OCI-LY3 (cell line): ENCODE results near the gene COMMD1.
"Not testable (repeated sequence)": the region's sequence is repeated elsewhere in the genome, so short reads cannot be mapped to it uniquely, and the experiment has no call there.

Experiments used
- H2AFZ ChIP-seq: fragments of 200-600, 300-600 bp; shearing (Covaris generic); 2 replicates; pipeline ENCODE4 v1.6.0; 2014; ENCODE audit warnings: antibody characterized with exemption, low read depth, low read length
- H3K27ac ChIP-seq: fragments of 200-600, 300-600 bp; sonication (generic); 2 replicates; pipeline ENCODE4 v1.5.1; 2014; ENCODE audit warnings: mild to moderate bottlenecking, low read length, moderate library complexity, mixed read lengths
- H3K27me3 ChIP-seq: fragments of 200-600, 300-600 bp; sonication (generic); 2 replicates; pipeline ENCODE4 v1.6.1; 2014; ENCODE audit warnings: low read depth, low read length, mixed read lengths
- H3K36me3 ChIP-seq: fragments of 200-600, 300-600 bp; sonication (generic); replicated peaks from 2 replicates; pipeline ENCODE3; 2014; ENCODE audit warnings: low read depth, low read length, mixed read lengths
- H3K4me1 ChIP-seq: fragments of 300-600, 200-600 bp; sonication (generic); 2 replicates; pipeline ENCODE4 v1.6.1; 2014; ENCODE audit warnings: low read length, mixed read lengths
- H3K4me2 ChIP-seq: fragments of 200-600, 300-600 bp; sonication (generic); 2 replicates; pipeline ENCODE4 v1.6.1; 2014; ENCODE audit warnings: low read length, mixed read lengths
- H3K4me3 ChIP-seq: fragments of 300-600, 200-600 bp; sonication (generic); 2 replicates; pipeline ENCODE4 v1.5.1; 2014; ENCODE audit warnings: antibody characterized with exemption, mild to moderate bottlenecking, low read length, moderate library complexity
- H3K79me2 ChIP-seq: fragments of 300-600, 200-600 bp; shearing (Covaris generic); 2 replicates; pipeline ENCODE4 v1.6.1; 2014; ENCODE audit warnings: mild to moderate bottlenecking, low read length, mixed read lengths
- H3K9ac ChIP-seq: fragments of 300-600, 200-600 bp; shearing (Covaris generic); 2 replicates; pipeline ENCODE4 v1.6.0; 2014; ENCODE audit warnings: mild to moderate bottlenecking, low read length, moderate library complexity
- H3K9me3 ChIP-seq: fragments of 200-600, 300-600 bp; shearing (Covaris generic); 2 replicates; pipeline ENCODE4 v1.6.1; 2014; ENCODE audit warnings: low read length, mixed read lengths; ENCODE audit not compliant: insufficient read depth
- H4K20me1 ChIP-seq: fragments of 200-600, 300-600 bp; sonication (generic); 2 replicates; pipeline ENCODE4 v1.6.1; 2016; ENCODE audit warnings: low read length, mixed read lengths; ENCODE audit not compliant: insufficient read depth
- CTCF ChIP-seq: fragments of 200-600, 300-600 bp; sonication (generic); IDR thresholded peaks from 2 replicates; pipeline ENCODE4 v1.5.1; 2014; ENCODE audit warnings: antibody characterized with exemption, low read length, low read depth
- EZH2phosphoT487 ChIP-seq: fragments of 200-600 bp; shearing (Covaris generic); IDR thresholded peaks from 2 replicates; pipeline ENCODE4 v1.6.1; 2018; ENCODE audit warnings: antibody characterized with exemption, mixed run types, low read depth

COMMD1 gene

GRCh38 chr2:61998426-61998825 is 93.0 kb downstream of the COMMD1 start:
- no peak overlapping the region for H2AFZ ChIP-seq
- no peak overlapping the region for H3K9ac ChIP-seq
- no peak overlapping the region for H3K4me3 ChIP-seq
- H3K4me2 ChIP-seq, result no peak overlapping the region
- TF ChIP-seq EZH2phosphoT487 (no peak), CTCF (no peak)
- H4K20me1 ChIP-seq, result no peaks in the 10 kb centered on the region
- no peaks in the 10 kb centered on the region for H3K9me3 ChIP-seq
- H3K79me2 ChIP-seq, result no peaks in the 10 kb centered on the region
- H3K36me3 ChIP-seq, result peaks cover 3% of the 10 kb centered on the region
- H3K27me3 ChIP-seq, result no peaks in the 10 kb centered on the region
- H3K4me1 ChIP-seq, result peaks cover 23% of the 10 kb centered on the region
- H3K27ac ChIP-seq, result no peak overlapping the region

- H3K36me3 ChIP-seq, result peaks cover 3% of the 10 kb centered on the region
- TF ChIP-seq CTCF (no peak; the same call in 1 of the 2 replicates), EZH2phosphoT487 (no peak)
- H3K79me2 ChIP-seq, result no peaks in the 10 kb centered on the region
- H3K4me3 ChIP-seq, result no peak overlapping the region
- H3K9ac ChIP-seq, result no peak overlapping the region
- no peak overlapping the region for H3K4me2 ChIP-seq
- H2AFZ ChIP-seq, result no peak overlapping the region
- H3K27ac ChIP-seq, result no peak overlapping the region
- no peaks in the 10 kb centered on the region for H3K27me3 ChIP-seq
- no peaks in the 10 kb centered on the region for H3K9me3 ChIP-seq
- peaks cover 12% of the 10 kb centered on the region for H3K4me1 ChIP-seq
- H4K20me1 ChIP-seq, result no peaks in the 10 kb centered on the region
Observed at GRCh38 chr2:62000538-62000937, 95.1 kb downstream of the COMMD1 start.

GRCh38 chr2:62001431-62001830 is 96.0 kb downstream of the COMMD1 start:
- no peaks in the 10 kb centered on the region for H3K9me3 ChIP-seq
- no peaks in the 10 kb centered on the region for H4K20me1 ChIP-seq
- H3K27me3 ChIP-seq, result no peaks in the 10 kb centered on the region
- peaks cover 3% of the 10 kb centered on the region; the same call in 1 of the 2 replicates for H3K4me1 ChIP-seq
- no peak overlapping the region for H3K4me2 ChIP-seq
- no peak overlapping the region for H3K27ac ChIP-seq
- no peak overlapping the region for H3K9ac ChIP-seq
- H3K4me3 ChIP-seq, result no peak overlapping the region
- no peak for TF ChIP-seq EZH2phosphoT487
- TF ChIP-seq CTCF, result no peak
- no peak overlapping the region for H2AFZ ChIP-seq
- no peaks in the 10 kb centered on the region for H3K79me2 ChIP-seq
- peaks cover 3% of the 10 kb centered on the region for H3K36me3 ChIP-seq

- not testable (repeated sequence) for H3K79me2 ChIP-seq, H3K9ac ChIP-seq, H3K4me2 ChIP-seq
Observed at GRCh38 chr2:62004428-62004827, 99.0 kb downstream of the COMMD1 start.

GRCh38 chr2:62007555-62007954 is 102.1 kb downstream of the COMMD1 start:
- TF ChIP-seq CTCF, result no peak
- no peak for TF ChIP-seq EZH2phosphoT487
- Histone ChIP-seq H3K27ac (no peak overlapping the region), H3K36me3 (no peaks in the 10 kb centered on the region), H3K9ac (no peak overlapping the region), H2AFZ (no peak overlapping the region), H3K79me2 (no peaks in the 10 kb centered on the region), H4K20me1 (no peaks in the 10 kb centered on the region), H3K4me1 (peaks cover 16% of the 10 kb centered on the region), H3K9me3 (no peaks in the 10 kb centered on the region), H3K4me2 (no peak overlapping the region), H3K27me3 (no peaks in the 10 kb centered on the region), H3K4me3 (no peak overlapping the region)

More at GRCh38 chr2:62004428-62004827, 99.0 kb downstream of the COMMD1 start:
- H3K4me1 ChIP-seq, H3K27me3 ChIP-seq, H3K36me3 ChIP-seq, H3K27ac ChIP-seq, H3K4me3 ChIP-seq, H3K9me3 ChIP-seq, H2AFZ ChIP-seq, H4K20me1 ChIP-seq: not testable (repeated sequence)
